ENCODE results near the gene DOC2A.

Gene DOC2A

GRCh38 chr16:29989111-29989858, 21.5 kb downstream of the DOC2A start:
- no peak for DNase-seq (ENCODE audit: low spot score)

GRCh38 chr16:29988346-29989075, 22.3 kb downstream of the DOC2A start:
- no peak for DNase-seq (ENCODE audit: low spot score)

- DNase-seq (ENCODE audit: low spot score): no peak
Observed at GRCh38 chr16:29987371-29988085, 23.3 kb downstream of the DOC2A start.

GRCh38 chr16:29986931-29987330, 23.9 kb downstream of the DOC2A start:
- no peak for DNase-seq (ENCODE audit: low spot score)

GRCh38 chr16:29986231-29986630, 24.6 kb downstream of the DOC2A start:
- DNase-seq (ENCODE audit: low spot score): no peak

- DNase-seq (ENCODE audit: low spot score): no peak
Observed at GRCh38 chr16:29985271-29985811, 25.5 kb downstream of the DOC2A start.

- DNase-seq (ENCODE audit: low spot score): no peak
Observed at GRCh38 chr16:29984764-29985147, 26.1 kb downstream of the DOC2A start.

GRCh38 chr16:29984137-29984763, 26.6 kb downstream of the DOC2A start:
- DNase-seq (ENCODE audit: low spot score): no peak

- DNase-seq (ENCODE audit: low spot score): no peak
Observed at GRCh38 chr16:29983420-29984136, 27.2 kb downstream of the DOC2A start.

- no peak for DNase-seq (ENCODE audit: low spot score)
Observed at GRCh38 chr16:29982560-29983419, 28.0 kb downstream of the DOC2A start.

GRCh38 chr16:29978564-29979270, 32.1 kb downstream of the DOC2A start:
- no peak for DNase-seq (ENCODE audit: low spot score)

- DNase-seq (ENCODE audit: low spot score): no peak
Observed at GRCh38 chr16:29978081-29978480, 32.7 kb downstream of the DOC2A start.

GRCh38 chr16:29977063-29977825, 33.6 kb downstream of the DOC2A start:
- no peak for DNase-seq (ENCODE audit: low spot score)

- DNase-seq (ENCODE audit: low spot score): no peak
Observed at GRCh38 chr16:29975811-29976511, 34.9 kb downstream of the DOC2A start.

- DNase-seq (ENCODE audit: low spot score): no peak
Observed at GRCh38 chr16:29975134-29975538, 35.7 kb downstream of the DOC2A start.

GRCh38 chr16:29974291-29975133, 36.3 kb downstream of the DOC2A start:
- no peak for DNase-seq (ENCODE audit: low spot score)

All from RKO (cell line).